GM20000 (cell line): Measurements from ENCODE around the gene ECT2L.

Experiments used
- DNase-seq: peaks from one replicate; pipeline ENCODE4 v3.0.0; 2012; ENCODE audit warnings: low spot score
- CTCF ChIP-seq: IDR thresholded peaks from 2 replicates; pipeline ENCODE4 v1.5.1; 2012; ENCODE audit warnings: mild to moderate bottlenecking, control low read depth; ENCODE audit errors: extremely low read depth, missing control alignments

Gene ECT2L

DNA sequence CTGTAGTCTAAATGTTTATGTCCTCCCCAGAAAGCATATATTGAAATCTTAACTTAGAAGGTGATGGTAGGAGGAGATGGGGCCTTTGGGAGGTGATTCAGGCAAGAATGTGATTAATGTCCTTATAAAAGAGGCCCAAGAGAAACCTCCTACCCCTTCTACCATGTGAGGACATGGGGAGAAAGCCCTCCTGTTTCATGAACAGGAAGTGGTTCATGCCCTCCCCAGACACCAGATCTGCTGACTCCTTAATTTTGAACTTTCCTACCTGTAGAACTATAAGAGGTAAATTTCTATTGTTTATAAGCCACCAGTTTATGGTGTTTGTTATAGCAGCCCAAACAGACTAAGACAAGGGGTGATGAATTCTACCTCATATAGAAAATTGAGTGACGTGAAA, 8.7 kb upstream of the ECT2L start:
- no peak for TF ChIP-seq CTCF

GRCh38 chr6:138796771-138797170, 884 bp downstream of the ECT2L start:
- DNase-seq: no peak
- TF ChIP-seq CTCF: no peak

More for the DNA sequence above, 8.7 kb upstream of the ECT2L start:
- no peak for DNase-seq

- TF ChIP-seq CTCF: no peak
- DNase-seq: no peak
These were observed 2.0 kb downstream of the ECT2L start for GRCh38 chr6:138797806-138798446.

- DNase-seq: no peak
- TF ChIP-seq CTCF: no peak
These were observed 4.7 kb downstream of the ECT2L start for GRCh38 chr6:138800377-138801150.

DNA sequence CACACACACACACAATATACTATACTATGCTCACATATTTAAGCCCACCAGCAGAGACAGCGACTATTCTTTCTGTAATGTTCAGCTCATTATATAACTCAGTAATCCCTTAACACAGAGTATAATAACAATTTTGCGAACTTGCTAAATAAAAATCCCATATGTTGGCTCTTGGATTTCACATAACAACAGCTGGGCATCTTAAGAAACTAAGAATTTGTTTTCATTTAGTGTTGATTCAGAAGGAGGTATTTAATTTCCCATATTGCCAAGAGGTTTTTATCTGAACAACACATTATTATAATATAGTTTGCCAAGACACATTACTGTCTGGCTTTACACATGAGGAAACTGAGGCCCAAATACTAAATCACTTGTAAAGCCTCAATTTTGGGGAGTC, 7.4 kb downstream of the ECT2L start:
- no peak for TF ChIP-seq CTCF
- DNase-seq: no peak

DNA sequence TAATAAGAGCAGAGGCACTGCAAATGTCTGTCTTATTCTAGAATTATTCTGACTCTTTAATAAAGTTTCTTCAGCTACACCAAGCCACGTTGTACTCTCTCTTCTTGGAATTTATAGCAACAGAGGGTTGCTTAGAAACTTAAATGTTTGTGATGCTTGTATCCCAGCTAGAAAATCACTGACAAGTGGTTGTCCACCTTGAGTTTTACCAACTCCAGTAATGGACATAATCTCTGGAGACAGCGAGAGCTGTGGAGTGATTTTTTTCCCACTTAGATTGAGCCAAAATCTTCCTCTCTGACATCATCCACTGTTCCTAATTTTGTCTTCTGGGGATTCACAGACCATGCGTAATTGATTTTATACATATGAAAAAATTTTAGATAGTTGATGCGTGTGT, 8.0 kb downstream of the ECT2L start:
- DNase-seq: no peak
- no peak for TF ChIP-seq CTCF

- TF ChIP-seq CTCF: no peak
- DNase-seq: no peak
These were observed 9.3 kb downstream of the ECT2L start for GRCh38 chr6:138805016-138805765.
